ENCODE measurements around the gene ADGRD2. TPM values are rescaled to one million over a fixed set of nuclear protein-coding genes. Genes with fewer than 3 reads are reported as not detected.

Gene ADGRD2
- polyA plus RNA-seq, 3 donors: 0.17 TPM; not detected in 2

GRCh38 chr9:124454791-124455443, 4.7 kb downstream of the ADGRD2 start:
- no peak for DNase-seq (ENCODE audit: low read depth in 3 of 3, low spot score in 2 of 3)

DNA sequence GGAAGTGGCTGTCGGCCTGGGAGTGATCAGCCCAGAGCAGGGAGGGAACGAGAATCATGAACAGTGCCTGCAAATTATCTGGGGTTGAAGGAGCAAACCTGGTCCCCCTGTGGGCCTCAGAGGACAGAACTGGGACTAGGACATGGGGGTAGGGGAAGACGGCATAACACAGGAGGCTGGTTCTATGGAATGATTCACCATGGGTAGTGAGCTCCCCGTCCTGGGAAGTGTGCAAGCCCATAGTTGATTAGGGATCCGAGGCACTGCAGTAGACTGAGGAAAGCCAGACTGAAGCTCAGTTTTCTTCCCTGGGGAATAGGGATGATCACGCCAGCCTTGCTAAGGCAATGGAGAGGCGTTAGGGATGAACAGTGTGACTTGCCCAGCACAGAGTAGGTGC, 5.6 kb downstream of the ADGRD2 start:
- no peak for DNase-seq (ENCODE audit: low read depth in 3 of 3, low spot score in 2 of 3)

GRCh38 chr9:124456341-124457078, 6.3 kb downstream of the ADGRD2 start:
- no peak for DNase-seq (ENCODE audit: low read depth in 3 of 3, low spot score in 2 of 3)

GRCh38 chr9:124457079-124457886, 7.0 kb downstream of the ADGRD2 start:
- DNase-seq (ENCODE audit: low read depth in 3 of 3, low spot score in 2 of 3): no peak

DNA sequence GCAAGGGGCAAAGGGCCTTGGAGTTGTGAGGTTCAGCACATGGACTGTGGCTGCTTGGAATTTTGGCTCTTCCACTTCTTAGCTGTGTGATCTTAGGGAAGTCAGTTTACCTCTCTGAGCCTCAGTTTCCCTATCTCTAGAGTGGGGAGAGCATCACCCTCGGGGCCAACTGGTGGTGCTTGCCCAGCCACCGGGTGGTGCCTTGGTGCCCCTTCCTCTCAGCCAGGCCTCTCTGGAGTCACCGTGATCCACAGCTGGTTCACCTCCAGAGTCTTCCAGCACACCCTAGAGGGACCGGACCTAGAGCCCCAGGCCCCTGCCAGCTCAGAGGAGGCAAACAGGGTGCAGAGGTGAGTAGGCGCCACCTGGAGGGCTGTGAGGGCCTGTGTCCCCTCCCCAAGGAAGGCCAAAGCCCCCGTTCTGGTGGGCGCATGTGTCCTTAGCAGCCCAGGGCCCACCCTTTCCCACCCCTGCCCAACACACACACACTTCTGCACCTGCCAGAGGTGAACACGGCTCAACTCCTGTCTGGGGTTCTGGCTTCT, 7.7 kb downstream of the ADGRD2 start:
- DNase-seq (ENCODE audit: low read depth in 3 of 3, low spot score in 2 of 3): no peak

DNA sequence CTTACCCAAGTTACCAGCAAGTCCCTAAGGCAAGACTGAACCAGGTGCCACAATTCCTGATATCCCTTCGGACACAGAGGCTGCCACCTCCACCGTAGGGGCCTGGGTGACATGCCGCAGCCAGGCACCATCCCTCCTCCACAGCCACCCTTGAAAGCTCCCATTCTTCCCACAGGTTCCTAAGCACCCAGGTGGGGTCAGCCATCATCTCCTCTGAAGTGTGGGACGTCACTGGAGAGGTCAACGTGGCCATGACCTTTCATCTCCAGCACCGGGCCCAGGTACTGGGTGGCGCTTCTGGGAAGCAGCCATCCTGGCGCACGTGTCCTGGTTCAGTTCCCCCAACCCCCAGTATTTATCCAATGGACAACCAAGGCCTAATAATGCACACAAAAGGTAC, 8.2 kb downstream of the ADGRD2 start:
- DNase-seq (ENCODE audit: low read depth in 3 of 3, low spot score in 2 of 3): no peak

- DNase-seq (ENCODE audit: low read depth in 3 of 3, low spot score in 2 of 3): no peak
Observed at GRCh38 chr9:124462739-124463138, 12.5 kb downstream of the ADGRD2 start.

DNA sequence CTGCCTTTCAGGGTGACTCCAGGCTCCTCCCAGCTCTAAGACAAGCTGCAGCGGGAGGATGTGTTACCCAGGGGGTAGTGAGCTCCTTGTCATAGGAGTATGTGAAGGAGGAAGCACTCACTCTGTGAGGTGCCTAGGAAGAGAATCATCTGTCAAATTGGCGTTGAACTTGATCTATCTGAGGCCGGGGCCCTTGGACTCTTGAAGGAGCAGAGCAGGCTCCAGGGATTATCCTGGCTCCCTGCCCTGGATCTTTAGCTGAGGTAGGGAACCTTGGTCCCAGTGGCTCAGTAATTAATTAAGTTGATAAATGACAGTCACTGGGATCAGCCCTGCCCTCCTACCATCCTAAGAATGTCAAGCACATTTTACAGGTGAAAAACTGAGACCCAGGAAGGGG, 15.5 kb downstream of the ADGRD2 start:
- no peak for DNase-seq (ENCODE audit: low read depth in 3 of 3, low spot score in 2 of 3)

- no peak for DNase-seq (ENCODE audit: low read depth in 3 of 3, low spot score in 2 of 3)
Observed at GRCh38 chr9:124467410-124468060, 17.3 kb downstream of the ADGRD2 start.

- no peak for DNase-seq (ENCODE audit: low read depth in 3 of 3, low spot score in 2 of 3)
Observed at GRCh38 chr9:124468061-124468740, 17.9 kb downstream of the ADGRD2 start.

- no peak for DNase-seq (ENCODE audit: low read depth in 3 of 3, low spot score in 2 of 3)
Observed at GRCh38 chr9:124469011-124469832, 19.0 kb downstream of the ADGRD2 start.

- no peak for DNase-seq (ENCODE audit: low read depth in 3 of 3, low spot score in 2 of 3)
Observed at GRCh38 chr9:124470306-124470705, 20.1 kb downstream of the ADGRD2 start.

- no peak for DNase-seq (ENCODE audit: low read depth in 3 of 3, low spot score in 2 of 3)
Observed at GRCh38 chr9:124470726-124471125, 20.5 kb downstream of the ADGRD2 start.

DNA sequence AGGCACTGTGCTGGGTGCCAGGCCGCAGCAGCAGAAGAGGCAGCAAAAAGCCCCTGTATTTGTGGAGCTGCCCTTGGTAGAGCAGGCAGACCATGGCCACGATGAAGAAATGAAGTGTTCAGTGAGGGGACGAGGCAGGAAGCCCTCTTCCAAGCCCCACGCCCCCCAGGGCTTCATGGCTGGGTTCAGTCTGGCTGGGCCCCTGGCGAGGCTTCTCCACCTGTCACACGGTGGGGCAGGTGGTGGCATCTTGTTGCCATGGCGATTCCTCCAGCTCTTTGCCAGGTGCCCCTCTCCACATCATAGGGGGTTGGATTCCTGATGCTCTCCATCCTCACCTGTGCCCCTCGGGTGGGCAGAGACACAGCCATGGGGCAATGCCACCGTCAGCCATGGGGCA, 21.5 kb downstream of the ADGRD2 start:
- no peak for DNase-seq (ENCODE audit: low read depth in 3 of 3, low spot score in 2 of 3)

DNA sequence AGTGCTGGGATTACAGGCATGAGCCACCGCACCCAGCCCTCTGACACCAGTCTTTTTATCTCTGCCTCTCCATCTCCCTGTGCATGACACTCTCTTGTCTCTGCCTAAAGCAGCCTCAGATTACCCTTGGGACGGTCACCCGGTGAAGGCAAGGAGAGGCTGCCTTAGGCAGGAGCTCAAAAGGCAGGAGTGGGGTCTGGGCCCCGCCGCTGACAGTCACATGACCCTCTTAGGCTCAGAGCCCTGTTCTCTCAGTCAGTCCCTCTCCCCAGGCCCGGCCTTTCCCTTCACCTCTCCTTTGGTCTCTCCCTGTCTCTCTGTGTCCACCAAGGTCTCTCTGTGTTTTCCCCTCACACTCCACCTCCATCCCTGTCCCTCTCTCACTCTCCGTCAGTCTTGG, 22.5 kb downstream of the ADGRD2 start:
- no peak for DNase-seq (ENCODE audit: low read depth in 3 of 3, low spot score in 2 of 3)

DNA sequence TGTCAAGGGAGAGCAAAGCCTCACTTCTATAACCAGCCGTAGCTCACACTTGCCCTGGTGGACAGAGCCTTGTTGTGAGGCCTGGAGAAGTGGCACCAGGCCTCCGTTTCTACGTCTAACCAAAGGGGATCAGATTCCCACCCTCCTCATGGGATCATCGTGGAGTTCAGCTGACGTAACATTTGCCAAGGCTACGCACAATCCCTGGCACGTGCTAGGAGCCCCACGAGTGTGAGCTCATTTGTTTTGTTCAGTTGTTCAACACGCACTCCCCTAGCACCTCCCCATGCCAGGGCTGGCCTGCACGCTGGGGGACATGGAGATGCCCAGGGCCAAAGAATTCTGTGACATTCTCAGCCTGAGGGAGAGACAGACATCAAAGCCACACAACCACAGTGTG, 23.1 kb downstream of the ADGRD2 start:
- DNase-seq (ENCODE audit: low read depth in 3 of 3, low spot score in 2 of 3): no peak

- DNase-seq (ENCODE audit: low read depth in 3 of 3, low spot score in 2 of 3): no peak
Observed at GRCh38 chr9:124474151-124474550, 23.9 kb downstream of the ADGRD2 start.

- DNase-seq (ENCODE audit: low read depth in 3 of 3, low spot score in 2 of 3): no peak
Observed at GRCh38 chr9:124475158-124475867, 25.1 kb downstream of the ADGRD2 start.

All from right renal cortex interstitium (tissue), 3 donors.